ENCODE results near the gene ASGR2.
"Not testable (repeated sequence)": the region's sequence is repeated elsewhere in the genome, so short reads cannot be mapped to it uniquely, and the experiment has no call there.

ASGR2 gene

DNA sequence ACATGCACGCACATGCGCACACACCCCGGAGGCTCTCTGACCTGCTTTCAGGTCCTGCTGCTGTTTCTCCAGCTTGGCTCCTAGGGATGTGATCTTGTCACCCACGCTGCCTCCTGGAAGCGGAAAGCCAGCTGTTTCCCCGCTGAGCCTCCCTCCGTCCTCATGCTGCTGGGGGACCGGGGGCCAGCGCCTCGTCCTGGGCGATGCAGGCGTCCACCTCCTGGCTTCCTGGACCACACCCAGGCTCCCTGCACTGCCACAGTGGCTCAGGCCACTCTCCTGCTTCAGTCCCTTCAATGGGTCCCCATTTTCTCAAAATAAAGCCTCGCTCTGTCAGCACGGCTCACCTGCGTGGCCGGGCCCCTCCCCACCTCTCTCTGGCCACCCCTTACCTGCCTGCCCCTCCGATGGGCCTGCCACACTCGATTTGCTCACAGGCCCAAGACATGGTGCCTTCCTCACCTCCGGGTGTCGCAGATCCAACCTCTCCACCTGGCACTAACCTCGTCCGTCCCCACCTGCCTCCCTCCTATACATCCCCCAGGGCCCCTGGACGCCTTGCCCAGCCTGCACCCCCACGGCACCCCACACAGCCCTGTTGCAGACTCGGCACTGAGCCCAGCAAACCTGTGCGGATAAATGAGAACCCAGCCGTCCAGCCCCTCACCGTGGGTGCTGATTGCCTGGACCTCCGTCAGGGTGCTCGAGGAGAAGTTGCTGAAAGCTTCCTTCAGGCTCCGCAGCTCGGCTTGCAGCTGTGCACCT, 6.6 kb downstream of the ASGR2 start:
- TF ChIP-seq, protein P1, sequence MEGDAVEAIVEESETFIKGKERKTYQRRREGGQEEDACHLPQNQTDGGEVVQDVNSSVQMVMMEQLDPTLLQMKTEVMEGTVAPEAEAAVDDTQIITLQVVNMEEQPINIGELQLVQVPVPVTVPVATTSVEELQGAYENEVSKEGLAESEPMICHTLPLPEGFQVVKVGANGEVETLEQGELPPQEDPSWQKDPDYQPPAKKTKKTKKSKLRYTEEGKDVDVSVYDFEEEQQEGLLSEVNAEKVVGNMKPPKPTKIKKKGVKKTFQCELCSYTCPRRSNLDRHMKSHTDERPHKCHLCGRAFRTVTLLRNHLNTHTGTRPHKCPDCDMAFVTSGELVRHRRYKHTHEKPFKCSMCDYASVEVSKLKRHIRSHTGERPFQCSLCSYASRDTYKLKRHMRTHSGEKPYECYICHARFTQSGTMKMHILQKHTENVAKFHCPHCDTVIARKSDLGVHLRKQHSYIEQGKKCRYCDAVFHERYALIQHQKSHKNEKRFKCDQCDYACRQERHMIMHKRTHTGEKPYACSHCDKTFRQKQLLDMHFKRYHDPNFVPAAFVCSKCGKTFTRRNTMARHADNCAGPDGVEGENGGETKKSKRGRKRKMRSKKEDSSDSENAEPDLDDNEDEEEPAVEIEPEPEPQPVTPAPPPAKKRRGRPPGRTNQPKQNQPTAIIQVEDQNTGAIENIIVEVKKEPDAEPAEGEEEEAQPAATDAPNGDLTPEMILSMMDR (IDR thresholded peaks at IDR 0.05; ENCODE audit: control insufficient read depth, extremely low read depth, insufficient read depth) = no peak
- no peak overlapping the region for H3K4me3 ChIP-seq (ENCODE audit: low read depth, low read length)
- no peak for DNase-seq (ENCODE audit: low read depth)

DNA sequence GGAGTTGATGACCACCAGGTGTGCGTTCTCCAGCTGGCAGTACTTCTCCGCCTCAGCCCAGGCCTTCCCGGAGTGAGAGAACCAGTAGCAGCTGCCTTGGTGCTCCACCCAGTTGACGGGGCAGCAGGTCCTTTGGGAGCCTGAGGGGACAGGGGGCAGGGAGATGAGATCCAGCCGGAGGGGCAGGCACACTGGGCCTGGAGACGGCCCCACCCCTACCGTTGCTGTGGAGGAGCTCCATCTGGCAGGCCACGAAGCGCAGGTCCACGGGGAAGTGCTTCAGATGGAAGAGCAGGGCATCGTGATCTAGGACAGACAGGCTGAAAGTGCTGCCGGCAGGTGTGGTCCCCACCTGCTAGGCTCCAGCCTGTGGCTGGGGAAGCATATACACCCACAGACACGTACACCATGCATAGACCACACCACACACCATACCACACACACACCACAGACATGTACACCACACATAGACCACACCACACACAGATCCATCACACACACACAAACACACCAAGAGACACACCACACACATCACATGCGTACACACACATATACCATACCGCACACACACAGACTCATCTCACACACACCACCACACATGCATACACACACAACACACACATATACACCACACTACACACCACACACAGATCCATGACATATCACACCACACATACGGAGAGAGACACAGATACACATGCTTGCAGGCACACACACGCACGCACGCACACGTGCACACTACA, 7.4 kb downstream of the ASGR2 start:
- DNase-seq (ENCODE audit: low read depth) = no peak
- TF ChIP-seq, protein P1 (IDR thresholded peaks at IDR 0.05; ENCODE audit: control insufficient read depth, extremely low read depth, insufficient read depth) = no peak
- no peak overlapping the region for H3K4me3 ChIP-seq (ENCODE audit: low read depth, low read length)

DNA sequence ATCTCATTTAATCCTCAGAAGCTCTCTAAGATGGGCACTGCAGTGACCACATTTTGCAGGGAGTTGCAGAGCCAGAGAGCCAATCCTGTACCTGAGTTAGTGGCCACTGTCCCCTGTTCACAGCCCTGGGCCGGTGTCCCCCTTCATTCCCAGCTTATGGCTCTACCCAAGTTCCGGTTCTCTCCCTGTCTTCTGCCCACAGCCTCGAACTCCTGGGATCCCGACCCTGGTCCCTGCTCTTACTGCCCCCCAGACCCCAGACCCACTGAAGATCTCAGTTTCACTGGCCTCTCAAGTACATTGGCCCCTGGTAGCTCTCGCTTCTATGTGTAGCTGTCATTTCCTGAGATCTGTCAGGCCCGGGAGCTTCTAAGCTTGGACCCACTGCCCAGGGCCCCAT, 12.2 kb downstream of the ASGR2 start:
- TF ChIP-seq, protein P1 (IDR thresholded peaks at IDR 0.05; ENCODE audit: control insufficient read depth, extremely low read depth, insufficient read depth) = no peak
- no peak overlapping the region for H3K4me3 ChIP-seq (ENCODE audit: low read depth, low read length)
- no peak for DNase-seq (ENCODE audit: low read depth)

DNA sequence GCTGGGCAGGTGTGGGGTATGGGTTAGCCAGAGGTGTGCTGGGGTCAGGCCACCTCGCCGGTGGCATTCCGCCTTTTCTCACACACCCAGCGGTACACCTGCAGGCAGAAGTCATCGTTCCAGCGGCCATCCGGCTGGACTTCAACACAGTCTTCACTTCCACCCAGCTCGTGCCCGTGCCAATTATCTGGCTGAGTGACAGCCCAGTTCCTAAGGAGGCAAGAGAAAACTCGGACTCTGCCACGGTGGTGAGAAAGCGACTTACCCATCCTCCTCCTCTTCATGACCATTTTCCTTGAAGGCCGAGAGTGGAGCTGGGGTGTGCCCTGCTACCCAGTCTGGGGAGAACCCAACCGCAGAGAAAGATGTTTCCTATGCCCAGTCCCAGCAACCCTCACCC, 13.1 kb downstream of the ASGR2 start:
- TF ChIP-seq, protein P1 (IDR thresholded peaks at IDR 0.05; ENCODE audit: control insufficient read depth, extremely low read depth, insufficient read depth) = no peak
- no peak overlapping the region for H3K4me3 ChIP-seq (ENCODE audit: low read depth, low read length)
- DNase-seq (ENCODE audit: low read depth) = no peak

DNA sequence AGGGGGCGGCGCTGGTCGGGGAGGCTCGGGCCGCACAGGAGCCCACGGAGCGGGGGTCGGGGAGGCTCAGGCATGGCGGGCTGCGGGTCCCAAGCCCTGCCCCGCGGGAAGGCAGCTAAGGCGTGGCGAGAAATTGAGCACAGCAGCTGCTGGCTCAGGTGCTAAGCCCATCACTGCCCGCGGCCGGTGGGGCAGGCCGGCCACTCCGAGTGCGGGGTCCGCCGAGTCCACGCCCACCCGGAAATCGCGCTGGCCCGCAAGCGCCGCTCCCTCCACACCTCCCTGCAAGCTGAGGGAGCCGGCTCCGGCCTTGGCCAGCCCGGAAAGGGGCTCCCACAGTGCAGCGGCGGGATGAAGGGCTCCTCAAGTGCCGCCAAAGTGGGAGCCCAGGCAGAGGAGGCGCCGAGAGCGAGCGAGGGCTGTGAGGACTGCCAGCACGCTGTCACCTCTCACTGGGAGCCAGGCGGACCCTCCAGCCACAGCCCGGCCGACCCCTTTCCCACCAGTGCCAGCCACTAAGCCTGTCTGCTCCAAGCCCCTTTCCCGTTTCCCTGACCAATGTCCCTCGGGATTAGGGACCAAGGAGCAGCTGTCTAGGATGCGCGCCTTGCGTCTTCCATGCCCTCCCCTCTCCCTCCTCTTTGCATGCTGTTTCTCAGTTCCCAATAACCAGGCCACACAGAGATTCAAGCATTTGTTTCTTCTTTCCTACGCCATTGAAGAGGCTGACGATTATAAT, 13.8 kb downstream of the ASGR2 start:
- not testable (repeated sequence) for H3K4me3 ChIP-seq (ENCODE audit: low read depth, low read length)

DNA sequence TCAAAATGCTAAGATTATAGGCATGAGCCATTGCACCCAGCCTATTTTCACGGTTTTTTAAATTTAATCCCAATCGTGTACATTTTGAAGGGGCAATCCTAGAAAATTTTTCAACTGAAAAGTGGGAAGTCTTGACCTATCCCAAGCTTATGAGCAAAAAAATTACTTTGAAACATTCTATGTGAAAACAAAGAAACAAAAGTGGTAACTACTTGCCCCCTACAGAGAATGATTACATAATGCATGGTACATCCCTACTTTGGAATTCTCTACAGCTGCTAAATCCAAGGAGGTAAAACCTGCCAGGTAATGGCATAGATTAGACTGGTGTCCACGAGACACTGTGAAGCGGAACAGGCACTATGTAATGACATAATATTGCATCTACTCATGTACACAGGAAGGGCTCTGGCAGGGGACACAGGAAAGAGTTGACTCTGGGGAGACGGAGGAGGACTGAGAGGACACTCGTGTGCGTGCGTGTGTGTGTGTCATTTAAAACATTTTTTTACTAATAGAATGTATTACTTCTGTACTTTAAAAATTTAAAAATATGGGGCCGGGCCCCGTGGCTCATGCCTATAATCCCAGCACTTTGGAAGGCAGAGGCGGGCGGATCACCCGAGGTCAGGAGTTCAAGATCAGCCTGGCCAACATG, 15.7 kb downstream of the ASGR2 start:
- no peak for DNase-seq (ENCODE audit: low read depth)
- H3K4me3 ChIP-seq (ENCODE audit: low read depth, low read length) = no peak overlapping the region
- TF ChIP-seq, protein P1 (IDR thresholded peaks at IDR 0.05; ENCODE audit: control insufficient read depth, extremely low read depth, insufficient read depth) = no peak

More for the DNA sequence above, 13.8 kb downstream of the ASGR2 start:
- DNase-seq (ENCODE audit: low read depth) = not testable (repeated sequence)

DNA sequence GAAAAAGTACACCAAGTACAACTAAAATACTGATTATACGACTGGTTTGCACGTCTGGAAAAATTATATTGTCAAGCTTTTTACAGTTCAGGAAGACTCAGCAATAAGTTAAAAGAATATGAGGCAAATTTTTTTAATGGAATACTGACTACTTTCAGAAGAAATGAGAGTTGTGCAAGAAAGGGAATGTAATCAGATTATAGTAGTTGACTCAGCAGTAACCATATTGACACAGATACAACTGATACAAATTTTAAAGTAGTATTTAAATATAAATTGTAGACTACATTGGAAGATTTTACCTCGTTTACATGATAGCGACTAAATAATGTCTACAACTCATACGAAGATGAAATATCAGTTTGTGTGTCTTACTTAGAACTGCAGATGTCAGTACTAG, 16.7 kb downstream of the ASGR2 start:
- DNase-seq (ENCODE audit: low read depth) = no peak
- TF ChIP-seq, protein P1 (IDR thresholded peaks at IDR 0.05; ENCODE audit: control insufficient read depth, extremely low read depth, insufficient read depth) = no peak
- no peak overlapping the region for H3K4me3 ChIP-seq (ENCODE audit: low read depth, low read length)

All from LNCaP clone FGC (cell line).